ENCODE data around the gene ERCC5.

GRCh38 chr13:102907016-102907756, 61.4 kb downstream of the ERCC5 start:
- TF ChIP-seq NR1H2 (CRISPR knock-in tag; IDR thresholded peaks at IDR 0.05): no peak
- TF ChIP-seq BRF2 (IDR thresholded peaks at IDR 0.05; ENCODE audit: borderline replicate concordance, insufficient read depth, insufficient read length): no peak
- TF ChIP-seq ZNF282 (CRISPR knock-in tag; IDR thresholded peaks at IDR 0.05): no peak
- TF ChIP-seq BHLHE40 (IDR thresholded peaks at IDR 0.05; ENCODE audit: low read length): no peak
- no peak for TF ChIP-seq POLR2A (conservative IDR thresholded peaks at IDR 0.05)
- TF ChIP-seq SMARCE1 (IDR thresholded peaks at IDR 0.05): no peak
- no peak for TF ChIP-seq SMARCC2 (IDR thresholded peaks at IDR 0.05; ENCODE audit: low read depth)
- no peak for TF ChIP-seq PREB (CRISPR knock-in tag; IDR thresholded peaks at IDR 0.05)
- TF ChIP-seq ZNF239 (CRISPR knock-in tag; IDR thresholded peaks at IDR 0.05): no peak
- TF ChIP-seq MYC (IDR thresholded peaks at IDR 0.05; ENCODE audit: low read depth, low read length): no peak
- no peak for TF ChIP-seq MYC (CRISPR knock-in tag; IDR thresholded peaks at IDR 0.05; ENCODE audit: borderline replicate concordance, low read depth)

All from K562 (cell line).